ENCODE results near the gene PRICKLE2.

DNA sequence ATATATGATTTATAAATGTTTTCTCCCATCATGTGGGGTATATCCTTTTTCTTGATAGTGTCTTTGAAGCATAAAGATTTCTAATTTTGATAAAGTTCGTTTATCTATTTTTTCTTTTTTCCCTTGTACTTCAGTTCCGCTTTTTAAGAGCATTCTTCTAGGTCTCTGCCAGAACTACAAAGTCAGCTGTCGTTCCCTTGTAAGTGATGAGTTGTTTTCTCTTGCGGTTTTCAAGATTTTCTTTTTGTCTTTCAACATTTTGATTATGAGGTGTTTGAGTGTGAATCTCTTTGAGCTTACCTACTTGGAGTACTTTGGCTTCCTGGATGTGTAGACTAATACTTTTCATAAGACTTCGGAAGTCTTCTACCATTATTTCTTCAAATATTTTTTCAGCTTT lies 9.3 kb upstream of the PRICKLE2 start:
- TF ChIP-seq, protein P1, sequence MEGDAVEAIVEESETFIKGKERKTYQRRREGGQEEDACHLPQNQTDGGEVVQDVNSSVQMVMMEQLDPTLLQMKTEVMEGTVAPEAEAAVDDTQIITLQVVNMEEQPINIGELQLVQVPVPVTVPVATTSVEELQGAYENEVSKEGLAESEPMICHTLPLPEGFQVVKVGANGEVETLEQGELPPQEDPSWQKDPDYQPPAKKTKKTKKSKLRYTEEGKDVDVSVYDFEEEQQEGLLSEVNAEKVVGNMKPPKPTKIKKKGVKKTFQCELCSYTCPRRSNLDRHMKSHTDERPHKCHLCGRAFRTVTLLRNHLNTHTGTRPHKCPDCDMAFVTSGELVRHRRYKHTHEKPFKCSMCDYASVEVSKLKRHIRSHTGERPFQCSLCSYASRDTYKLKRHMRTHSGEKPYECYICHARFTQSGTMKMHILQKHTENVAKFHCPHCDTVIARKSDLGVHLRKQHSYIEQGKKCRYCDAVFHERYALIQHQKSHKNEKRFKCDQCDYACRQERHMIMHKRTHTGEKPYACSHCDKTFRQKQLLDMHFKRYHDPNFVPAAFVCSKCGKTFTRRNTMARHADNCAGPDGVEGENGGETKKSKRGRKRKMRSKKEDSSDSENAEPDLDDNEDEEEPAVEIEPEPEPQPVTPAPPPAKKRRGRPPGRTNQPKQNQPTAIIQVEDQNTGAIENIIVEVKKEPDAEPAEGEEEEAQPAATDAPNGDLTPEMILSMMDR (IDR thresholded peaks at IDR 0.05), result no peak
- no peak for TF ChIP-seq POLR2A (IDR thresholded peaks at IDR 0.05)

All from right lobe of liver (tissue), 4 donors.